Fibroblast of the aortic adventitia (primary cell): Measurements from ENCODE around the gene ASPDH. TPM values are rescaled to one million over a fixed set of nuclear protein-coding genes. Genes with fewer than 3 reads are reported as not detected.
A peak's percentile ranks its signal among the peaks of the same experiment; 100 is the strongest.

Experiments
- DNase-seq: peaks from one replicate; pipeline ENCODE4 v3.0.0-alpha.2; 2010; ENCODE audit warnings: low read depth
- H3K4me3 ChIP-seq: 2 replicates; pipeline ENCODE4 v1.5.1; 2011; ENCODE audit warnings: low read depth, mild to moderate bottlenecking, control low read depth, low read length, moderate library complexity
- CTCF ChIP-seq: IDR thresholded peaks from 2 replicates; pipeline ENCODE4 v1.5.1; 2011; ENCODE audit warnings: mild to moderate bottlenecking, low read length, control low read depth, inconsistent platforms; ENCODE audit not compliant: insufficient read depth
- total RNA-seq: library from RNA; depleted of rRNA; stranded (reverse); fragments of >200 nt; gene quantifications from 2 replicates; pipeline ENCODE4 v1.2.3, GENCODE V29; 2012; ENCODE audit warnings: low replicate concordance

Gene ASPDH
- total RNA-seq, 1 donor = not detected

- DNase-seq = no peak
- TF ChIP-seq CTCF = no peak
- H3K4me3 ChIP-seq = no peak overlapping the region
These were observed 23.3 kb downstream of the ASPDH start for GRCh38 chr19:50490411-50490811.

- no peak overlapping the region for H3K4me3 ChIP-seq
- no peak for TF ChIP-seq CTCF
- no peak for DNase-seq
These were observed 24.2 kb downstream of the ASPDH start for GRCh38 chr19:50489461-50490011.

DNA sequence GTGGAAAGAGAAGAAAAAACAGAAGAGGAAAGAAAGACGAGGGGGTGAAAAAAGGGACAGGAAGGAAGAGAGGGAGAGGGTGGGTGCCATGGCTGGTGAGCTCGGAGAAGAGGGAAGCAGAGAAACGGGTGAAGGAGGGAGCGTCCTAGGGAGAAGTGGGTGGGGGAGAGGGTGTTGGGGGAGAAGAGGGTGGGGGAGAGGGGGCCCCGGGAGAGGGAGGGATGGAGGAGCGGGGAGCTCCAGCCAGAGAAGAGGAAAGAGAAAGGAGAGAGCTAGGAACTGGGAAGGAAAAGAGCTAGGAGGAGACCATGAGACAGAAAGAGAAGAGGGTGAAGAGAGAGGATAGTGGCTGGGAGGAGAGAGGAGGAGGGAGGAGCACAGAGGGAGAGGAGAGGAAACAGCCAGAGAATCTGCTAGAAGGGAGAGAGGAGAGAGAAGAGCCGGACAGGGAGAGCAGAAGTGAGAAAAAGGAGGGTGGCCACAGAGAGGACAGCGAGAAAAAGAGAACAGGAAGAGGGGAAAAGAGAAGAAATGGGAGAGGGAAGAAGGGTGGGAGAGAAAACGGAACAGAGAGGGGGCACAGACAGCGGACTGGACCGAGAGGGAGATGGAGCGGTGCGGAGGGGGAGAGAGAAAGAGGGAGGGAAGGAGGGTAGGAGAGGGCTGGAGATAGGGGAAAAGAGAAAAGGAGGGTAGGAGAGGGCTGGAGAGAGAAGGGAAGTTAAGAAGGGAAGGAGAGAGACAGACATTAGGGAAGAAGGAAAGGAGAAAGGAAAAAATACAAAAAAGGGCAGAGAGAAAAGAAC is 25.1 kb downstream of the ASPDH start:
- TF ChIP-seq CTCF = no peak
- no peak for DNase-seq
- no peak overlapping the region for H3K4me3 ChIP-seq

- peak; percentile 6 for DNase-seq
- no peak overlapping the region for H3K4me3 ChIP-seq
- peak; percentile 43 for TF ChIP-seq CTCF
These were observed 26.7 kb downstream of the ASPDH start for GRCh38 chr19:50486823-50487515.

GRCh38 chr19:50485284-50485955 is 28.3 kb downstream of the ASPDH start:
- H3K4me3 ChIP-seq = no peak overlapping the region
- DNase-seq = no peak
- no peak for TF ChIP-seq CTCF

DNA sequence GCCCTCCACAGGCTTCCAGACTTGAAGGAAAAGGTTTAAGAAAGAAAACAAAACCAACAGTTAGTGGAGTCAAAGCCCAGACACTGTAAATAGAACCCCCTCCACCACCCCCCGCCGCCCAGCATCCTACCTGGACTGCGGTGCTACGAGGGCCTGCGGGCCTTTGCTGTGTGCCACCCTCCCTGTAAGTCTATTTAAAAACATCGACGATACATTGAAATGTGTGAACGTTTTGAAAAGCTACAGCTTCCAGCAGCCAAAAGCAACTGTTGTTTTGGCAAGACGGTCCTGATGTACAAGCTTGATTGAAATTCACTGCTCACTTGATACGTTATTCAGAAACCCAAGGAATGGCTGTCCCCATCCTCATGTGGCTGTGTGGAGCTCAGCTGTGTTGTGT is 30.8 kb downstream of the ASPDH start:
- no peak for DNase-seq
- no peak for TF ChIP-seq CTCF

More for the DNA sequence above, 30.8 kb downstream of the ASPDH start:
- H3K4me3 ChIP-seq = no peak overlapping the region
